Measurements from ENCODE around the gene AMER3.
"Not testable (repeated sequence)": the region's sequence is repeated elsewhere in the genome, so short reads cannot be mapped to it uniquely, and the experiment has no call there.

Gene AMER3

GRCh38 chr2:130755256-130756052 lies at the start of gene AMER3:
TSS of gene AMER3 (plus strand) at chr2:130755540. CDS start at chr2:130762073, 6,533 bp downstream.
- Histone ChIP-seq H3K4me3 (ENCODE audit: low read depth in 1 of 2, low read length in 2 of 2) (peak within 1 kb of the TSS in 1 of 2 donors; percentile 42), H3K4me1 (ENCODE audit: control insufficient read depth in 1 of 2, insufficient read depth in 2 of 2, low read length in 2 of 2) (peaks cover 0 to 12% of the 10 kb centered on the region in 2 donors), H3K27me3 (ENCODE audit: low read depth, low read length) (peaks cover 20% of the 10 kb centered on the region), H3K27ac (ENCODE audit: low read length) (no peak within 1 kb of the TSS), H3K9me3 (ENCODE audit: control insufficient read depth in 1 of 2, low read length in 2 of 2) (no peaks in the 10 kb centered on the region), H3K36me3 (ENCODE audit: control insufficient read depth in 1 of 2, insufficient read depth in 2 of 2, low read length in 2 of 2) (no peaks in the 10 kb centered on the region)

GRCh38 chr2:130714795-130715194 lies 40.5 kb upstream of the AMER3 start:
- not testable (repeated sequence) for H3K4me1 ChIP-seq (ENCODE audit: control insufficient read depth in 1 of 2, insufficient read depth in 2 of 2, low read length in 2 of 2); H3K27ac ChIP-seq (ENCODE audit: low read length); H3K4me3 ChIP-seq (ENCODE audit: low read depth in 1 of 2, low read length in 2 of 2); H3K27me3 ChIP-seq (ENCODE audit: low read depth, low read length); H3K9me3 ChIP-seq (ENCODE audit: control insufficient read depth in 1 of 2, low read length in 2 of 2); H3K36me3 ChIP-seq (ENCODE audit: control insufficient read depth in 1 of 2, insufficient read depth in 2 of 2, low read length in 2 of 2)

- no peak overlapping the region for H3K4me3 ChIP-seq (ENCODE audit: low read depth in 1 of 2, low read length in 2 of 2)
- H3K27ac ChIP-seq (ENCODE audit: low read length) = no peak overlapping the region
- H3K27me3 ChIP-seq (ENCODE audit: low read depth, low read length) = no peaks in the 10 kb centered on the region
- no peaks in the 10 kb centered on the region for H3K9me3 ChIP-seq (ENCODE audit: control insufficient read depth in 1 of 2, low read length in 2 of 2)
- no peaks in the 10 kb centered on the region for H3K36me3 ChIP-seq (ENCODE audit: control insufficient read depth in 1 of 2, insufficient read depth in 2 of 2, low read length in 2 of 2)
- H3K4me1 ChIP-seq (ENCODE audit: control insufficient read depth in 1 of 2, insufficient read depth in 2 of 2, low read length in 2 of 2) = no peaks in the 10 kb centered on the region
Measured at GRCh38 chr2:130720036-130720435, 35.3 kb upstream of the AMER3 start.

GRCh38 chr2:130720528-130720927 lies 34.8 kb upstream of the AMER3 start:
- Histone ChIP-seq H3K36me3 (ENCODE audit: control insufficient read depth in 1 of 2, insufficient read depth in 2 of 2, low read length in 2 of 2) (no peaks in the 10 kb centered on the region), H3K27ac (ENCODE audit: low read length) (no peak overlapping the region), H3K9me3 (ENCODE audit: control insufficient read depth in 1 of 2, low read length in 2 of 2) (no peaks in the 10 kb centered on the region), H3K4me3 (ENCODE audit: low read depth in 1 of 2, low read length in 2 of 2) (no peak overlapping the region), H3K4me1 (ENCODE audit: control insufficient read depth in 1 of 2, insufficient read depth in 2 of 2, low read length in 2 of 2) (no peaks in the 10 kb centered on the region), H3K27me3 (ENCODE audit: low read depth, low read length) (no peaks in the 10 kb centered on the region)

- Histone ChIP-seq H3K27me3 (ENCODE audit: low read depth, low read length) (peaks cover 4% of the 10 kb centered on the region), H3K9me3 (ENCODE audit: control insufficient read depth in 1 of 2, low read length in 2 of 2) (no peaks in the 10 kb centered on the region), H3K4me1 (ENCODE audit: control insufficient read depth in 1 of 2, insufficient read depth in 2 of 2, low read length in 2 of 2) (peaks cover 0 to 13% of the 10 kb centered on the region in 2 donors), H3K36me3 (ENCODE audit: control insufficient read depth in 1 of 2, insufficient read depth in 2 of 2, low read length in 2 of 2) (no peaks in the 10 kb centered on the region), H3K27ac (ENCODE audit: low read length) (no peak overlapping the region), H3K4me3 (ENCODE audit: low read depth in 1 of 2, low read length in 2 of 2) (no peak overlapping the region)
Measured at GRCh38 chr2:130724455-130724854, 30.9 kb upstream of the AMER3 start.

- Histone ChIP-seq H3K36me3 (ENCODE audit: control insufficient read depth in 1 of 2, insufficient read depth in 2 of 2, low read length in 2 of 2) (no peaks in the 10 kb centered on the region), H3K9me3 (ENCODE audit: control insufficient read depth in 1 of 2, low read length in 2 of 2) (no peaks in the 10 kb centered on the region), H3K4me1 (ENCODE audit: control insufficient read depth in 1 of 2, insufficient read depth in 2 of 2, low read length in 2 of 2) (peaks cover 0 to 13% of the 10 kb centered on the region in 2 donors), H3K27ac (ENCODE audit: low read length) (peak overlapping the region; percentile 5), H3K4me3 (ENCODE audit: low read depth in 1 of 2, low read length in 2 of 2) (peak overlapping the region; percentile 68 to 71), H3K27me3 (ENCODE audit: low read depth, low read length) (peaks cover 4% of the 10 kb centered on the region)
Measured at GRCh38 chr2:130726614-130727180, 28.6 kb upstream of the AMER3 start.

- Histone ChIP-seq H3K4me3 (ENCODE audit: low read depth in 1 of 2, low read length in 2 of 2) (peak overlapping the region; percentile 68 to 71), H3K4me1 (ENCODE audit: control insufficient read depth in 1 of 2, insufficient read depth in 2 of 2, low read length in 2 of 2) (peaks cover 0 to 13% of the 10 kb centered on the region in 2 donors), H3K27me3 (ENCODE audit: low read depth, low read length) (peaks cover 4% of the 10 kb centered on the region), H3K27ac (ENCODE audit: low read length) (peak overlapping the region; percentile 5), H3K9me3 (ENCODE audit: control insufficient read depth in 1 of 2, low read length in 2 of 2) (no peaks in the 10 kb centered on the region), H3K36me3 (ENCODE audit: control insufficient read depth in 1 of 2, insufficient read depth in 2 of 2, low read length in 2 of 2) (no peaks in the 10 kb centered on the region)
Measured at GRCh38 chr2:130727286-130727924, 27.9 kb upstream of the AMER3 start.

GRCh38 chr2:130728007-130728454 lies 27.3 kb upstream of the AMER3 start:
- no peaks in the 10 kb centered on the region for H3K36me3 ChIP-seq (ENCODE audit: control insufficient read depth in 1 of 2, insufficient read depth in 2 of 2, low read length in 2 of 2)
- H3K9me3 ChIP-seq (ENCODE audit: control insufficient read depth in 1 of 2, low read length in 2 of 2) = no peaks in the 10 kb centered on the region
- H3K27ac ChIP-seq (ENCODE audit: low read length) = no peak overlapping the region
- H3K4me1 ChIP-seq (ENCODE audit: control insufficient read depth in 1 of 2, insufficient read depth in 2 of 2, low read length in 2 of 2) = peaks cover 0 to 13% of the 10 kb centered on the region in 2 donors
- H3K4me3 ChIP-seq (ENCODE audit: low read depth in 1 of 2, low read length in 2 of 2) = peak overlapping the region; percentile 21 to 71
- H3K27me3 ChIP-seq (ENCODE audit: low read depth, low read length) = peaks cover 4% of the 10 kb centered on the region

- no peaks in the 10 kb centered on the region for H3K9me3 ChIP-seq (ENCODE audit: control insufficient read depth in 1 of 2, low read length in 2 of 2)
- no peaks in the 10 kb centered on the region for H3K36me3 ChIP-seq (ENCODE audit: control insufficient read depth in 1 of 2, insufficient read depth in 2 of 2, low read length in 2 of 2)
- peaks cover 4% of the 10 kb centered on the region for H3K27me3 ChIP-seq (ENCODE audit: low read depth, low read length)
- peak within 1 kb of the TSS; percentile 21 to 71 for H3K4me3 ChIP-seq (ENCODE audit: low read depth in 1 of 2, low read length in 2 of 2)
- H3K27ac ChIP-seq (ENCODE audit: low read length) = no peak within 1 kb of the TSS
- peaks cover 0 to 13% of the 10 kb centered on the region in 2 donors for H3K4me1 ChIP-seq (ENCODE audit: control insufficient read depth in 1 of 2, insufficient read depth in 2 of 2, low read length in 2 of 2)
Measured at GRCh38 chr2:130728549-130729316, 26.6 kb upstream of the AMER3 start, which contains the start of gene GPR148. TSS of gene GPR148 (plus strand) at chr2:130729070. CDS start at chr2:130729152, 82 bp downstream.

GRCh38 chr2:130729322-130730299 lies 25.7 kb upstream of the AMER3 start:
- H3K4me1 ChIP-seq (ENCODE audit: control insufficient read depth in 1 of 2, insufficient read depth in 2 of 2, low read length in 2 of 2) = peaks cover 0 to 13% of the 10 kb centered on the region in 2 donors
- peaks cover 4% of the 10 kb centered on the region for H3K27me3 ChIP-seq (ENCODE audit: low read depth, low read length)
- H3K9me3 ChIP-seq (ENCODE audit: control insufficient read depth in 1 of 2, low read length in 2 of 2) = no peaks in the 10 kb centered on the region
- H3K27ac ChIP-seq (ENCODE audit: low read length) = no peak overlapping the region
- no peaks in the 10 kb centered on the region for H3K36me3 ChIP-seq (ENCODE audit: control insufficient read depth in 1 of 2, insufficient read depth in 2 of 2, low read length in 2 of 2)
- no peak overlapping the region for H3K4me3 ChIP-seq (ENCODE audit: low read depth in 1 of 2, low read length in 2 of 2)

Measured in muscle layer of duodenum (tissue), 2 donors.